Hematopoietic multipotent progenitor cell treated with erythropoietin and hydrocortisone succinate and interleukin-3 and kit ligand, for 4 days (in vitro differentiated cells): ENCODE data around the gene CNTN5.
A peak's percentile ranks its signal among the peaks of the same experiment; 100 is the strongest.

Experiments
- DNase-seq: peaks from one replicate; pipeline ENCODE4 v3.0.0-alpha.2; 2015

CNTN5 gene

DNA sequence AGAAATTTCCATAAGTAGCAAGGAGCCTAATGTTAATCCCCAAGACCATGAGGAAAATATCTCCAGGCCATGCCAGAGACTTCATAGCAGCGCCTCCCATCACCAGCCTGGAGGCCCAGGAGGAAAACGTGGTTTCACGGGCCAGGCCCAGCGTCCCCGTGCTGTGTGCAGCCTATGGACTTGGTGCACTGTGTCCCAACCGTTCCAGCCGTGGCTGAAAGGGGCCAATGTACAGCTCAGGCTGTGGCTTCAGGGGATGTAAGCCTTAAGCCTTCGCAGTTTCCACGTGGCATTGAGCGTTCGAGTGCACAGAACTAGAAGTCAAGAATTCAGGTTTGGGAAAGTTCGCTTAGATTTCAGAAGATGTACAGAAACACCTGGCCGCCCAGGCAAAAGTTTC lies 510.7 kb downstream of the CNTN5 start:
- DNase-seq, result no peak

- DNase-seq, result no peak
Observed at GRCh38 chr11:99534812-99535211, 514.1 kb downstream of the CNTN5 start.

DNA sequence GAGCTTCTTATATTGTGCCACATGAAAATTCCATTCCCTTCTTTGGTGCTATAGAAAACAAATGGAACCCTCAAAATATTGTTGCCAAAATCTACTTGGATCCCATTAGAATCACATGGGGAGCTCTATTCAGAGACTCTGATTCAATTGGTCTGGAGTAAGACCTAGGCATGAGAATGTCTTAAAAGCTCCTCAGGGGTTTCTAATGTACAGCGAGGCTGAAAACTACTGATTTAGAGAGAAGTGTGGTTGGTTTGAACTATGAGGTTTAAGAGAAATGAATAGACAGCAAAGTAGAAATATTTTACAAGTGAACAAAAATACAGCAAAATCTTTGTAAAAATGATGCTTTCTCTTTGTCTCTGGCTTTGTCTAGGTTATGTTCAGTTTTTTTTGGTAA lies 514.7 kb downstream of the CNTN5 start:
- no peak for DNase-seq

GRCh38 chr11:99535819-99536218 lies 515.1 kb downstream of the CNTN5 start:
- DNase-seq, result no peak

DNA sequence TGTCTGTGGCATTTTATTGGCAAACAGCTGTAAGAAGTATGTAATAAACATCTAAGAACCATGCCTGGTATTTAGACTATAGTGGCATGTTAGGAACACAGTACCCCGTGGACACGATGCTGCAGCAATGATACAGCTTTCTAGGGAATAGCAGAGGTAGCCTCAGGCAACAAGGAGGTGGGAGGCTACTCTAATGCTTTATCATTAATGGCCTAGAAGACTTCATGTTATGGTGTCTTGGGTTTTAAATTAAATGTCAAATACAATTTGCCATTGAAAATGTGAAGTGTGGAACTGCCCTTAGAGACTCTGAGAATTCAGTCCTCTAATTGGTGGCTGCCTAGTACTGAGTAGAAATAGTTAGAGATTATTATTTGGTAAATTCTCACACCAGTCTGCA lies 516.9 kb downstream of the CNTN5 start:
- no peak for DNase-seq

- no peak for DNase-seq
Observed at GRCh38 chr11:99545616-99546015, 524.9 kb downstream of the CNTN5 start.

GRCh38 chr11:99548264-99548663 lies 527.5 kb downstream of the CNTN5 start:
- DNase-seq, result no peak

DNA sequence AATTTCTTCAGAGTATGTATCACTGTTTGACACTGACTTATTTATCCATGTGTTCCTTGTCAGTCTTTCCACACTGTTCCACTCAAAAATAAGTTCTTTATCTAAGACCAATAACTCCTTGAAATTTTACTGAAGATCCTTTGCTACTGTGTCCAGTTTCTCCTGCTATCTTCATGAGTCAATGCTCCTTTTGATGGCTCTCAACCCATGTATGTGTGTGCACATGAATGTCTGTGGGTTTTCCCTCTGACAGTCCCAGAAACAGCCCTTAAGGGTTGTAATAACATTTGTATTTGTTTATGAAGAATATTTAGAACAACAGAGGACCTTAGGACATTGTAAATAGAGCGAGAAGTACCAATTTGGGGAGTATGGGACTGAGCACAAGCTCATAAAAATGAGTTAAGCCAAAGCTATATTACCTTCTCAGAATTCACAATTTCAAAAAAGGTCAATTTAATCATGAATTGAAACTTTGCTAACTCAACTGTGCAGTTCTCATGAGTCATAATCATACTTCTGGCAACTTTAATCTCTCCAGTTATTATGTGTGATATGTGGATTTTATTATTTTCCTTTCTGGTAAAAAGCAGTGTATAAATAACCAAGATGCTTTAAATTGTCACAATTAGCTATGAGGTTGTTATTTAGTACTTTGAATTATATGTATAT lies 533.6 kb downstream of the CNTN5 start:
- DNase-seq, result no peak

- DNase-seq, result no peak
Observed at GRCh38 chr11:99555486-99555885, 534.7 kb downstream of the CNTN5 start.

DNA sequence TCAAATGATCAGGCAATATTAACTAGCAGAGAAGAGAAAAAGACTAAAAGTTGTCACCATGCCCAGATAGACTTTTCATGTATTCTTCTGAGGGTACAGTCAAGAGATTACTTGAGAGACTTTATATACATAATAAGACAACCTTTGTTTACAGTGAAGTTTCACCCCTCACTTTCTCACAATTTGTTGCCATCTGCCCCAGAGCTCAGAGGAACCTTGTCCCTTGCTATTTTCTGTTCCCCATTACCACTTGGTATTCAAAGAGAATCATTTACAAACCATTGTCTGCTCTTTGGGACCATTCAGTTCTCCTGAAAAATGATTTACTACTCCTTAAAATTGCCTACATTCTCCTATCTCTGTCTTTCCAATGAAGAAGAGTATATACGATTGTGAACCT lies 544.6 kb downstream of the CNTN5 start:
- no peak for DNase-seq

DNA sequence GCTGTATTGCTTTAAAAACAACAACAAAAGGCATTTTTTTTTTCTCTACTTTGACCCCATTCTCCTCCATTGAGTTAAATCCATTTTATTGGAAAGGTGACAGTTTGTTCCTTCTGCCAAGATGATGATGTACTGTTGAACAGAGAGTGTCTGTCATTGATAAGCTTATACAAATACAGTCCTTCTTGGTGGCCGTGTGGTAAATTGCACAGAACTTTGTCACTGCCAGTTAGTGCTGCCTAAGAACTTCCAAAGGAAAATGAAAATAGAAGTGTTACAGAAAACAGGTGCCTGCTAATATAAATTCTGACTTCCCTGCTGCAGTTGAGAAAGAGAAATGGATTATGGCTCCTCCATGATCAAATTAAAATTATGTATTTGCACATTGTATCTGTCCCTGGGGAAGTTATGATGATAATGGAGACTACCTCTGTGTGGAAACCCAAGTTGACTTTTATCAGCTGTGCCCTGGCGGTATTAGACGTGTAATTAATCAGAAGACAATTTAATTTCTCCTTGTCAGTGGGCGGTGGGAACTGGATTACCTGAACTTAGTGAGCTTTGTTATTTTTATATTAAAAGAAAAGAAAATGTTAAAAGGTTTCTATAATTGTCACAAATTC lies 546.7 kb downstream of the CNTN5 start:
- no peak for DNase-seq

DNA sequence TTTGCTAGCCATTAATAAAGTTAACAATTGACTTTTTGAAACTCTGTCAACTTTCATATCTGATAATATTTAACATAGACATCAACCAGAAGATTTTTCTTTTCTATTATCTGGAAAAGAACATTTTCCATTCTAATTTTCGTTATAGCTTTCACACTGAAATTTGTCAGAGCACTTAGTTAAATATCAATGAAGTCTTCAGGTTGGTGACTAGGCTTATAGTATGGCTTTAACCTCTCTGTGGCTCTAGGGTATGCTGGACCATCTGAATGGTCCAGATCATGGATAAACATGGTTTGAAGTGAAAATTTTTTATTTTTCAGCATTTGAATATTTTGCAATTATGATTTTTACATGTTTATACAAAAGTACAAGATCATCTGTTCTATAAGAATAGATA lies 548.1 kb downstream of the CNTN5 start:
- DNase-seq, result no peak

DNA sequence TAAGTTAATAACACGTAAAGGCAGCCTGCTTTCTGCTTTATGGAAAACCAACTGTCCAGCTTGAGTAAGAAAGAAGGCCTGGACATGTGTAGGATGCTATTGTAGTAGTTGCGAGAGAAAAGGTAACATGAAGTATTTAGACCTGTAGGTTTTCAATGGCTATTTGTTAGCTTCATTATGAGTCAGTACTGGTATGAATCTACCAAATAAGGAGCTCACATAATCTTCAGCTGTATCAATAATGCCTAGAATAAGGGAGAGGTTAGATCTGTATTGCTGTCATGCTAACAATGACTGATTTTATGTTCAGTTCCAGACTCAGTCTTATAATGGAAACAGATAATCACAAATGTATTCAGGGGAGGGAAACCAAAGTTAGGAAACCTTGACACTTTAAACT lies 550.3 kb downstream of the CNTN5 start:
- no peak for DNase-seq

- DNase-seq, result no peak
Observed at GRCh38 chr11:99584830-99585229, 564.1 kb downstream of the CNTN5 start.

DNA sequence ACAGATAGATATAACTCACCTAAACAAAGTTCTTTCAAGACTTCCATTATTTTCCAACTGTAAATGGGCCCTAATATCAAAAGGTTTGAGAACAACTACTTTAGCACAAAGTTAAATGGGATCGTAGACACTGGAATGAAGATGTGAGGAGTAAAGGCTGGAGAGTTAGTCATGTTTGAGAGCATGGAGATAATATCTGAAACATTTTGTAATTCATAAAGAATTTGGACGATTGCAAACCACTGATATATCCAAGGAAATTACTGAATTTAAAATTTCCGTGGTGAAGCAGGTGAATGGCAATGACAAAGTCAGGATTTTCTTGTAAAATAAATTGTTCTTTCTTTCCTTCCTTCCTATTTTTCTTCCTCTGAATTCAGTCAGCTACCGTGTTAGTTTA lies 564.9 kb downstream of the CNTN5 start:
- no peak for DNase-seq

- DNase-seq, result no peak
Observed at GRCh38 chr11:99589771-99590170, 569.0 kb downstream of the CNTN5 start.

- DNase-seq, result no peak
Observed at GRCh38 chr11:99592266-99592665, 571.5 kb downstream of the CNTN5 start.

- DNase-seq, result no peak
Observed at GRCh38 chr11:99593197-99593596, 572.4 kb downstream of the CNTN5 start.

DNA sequence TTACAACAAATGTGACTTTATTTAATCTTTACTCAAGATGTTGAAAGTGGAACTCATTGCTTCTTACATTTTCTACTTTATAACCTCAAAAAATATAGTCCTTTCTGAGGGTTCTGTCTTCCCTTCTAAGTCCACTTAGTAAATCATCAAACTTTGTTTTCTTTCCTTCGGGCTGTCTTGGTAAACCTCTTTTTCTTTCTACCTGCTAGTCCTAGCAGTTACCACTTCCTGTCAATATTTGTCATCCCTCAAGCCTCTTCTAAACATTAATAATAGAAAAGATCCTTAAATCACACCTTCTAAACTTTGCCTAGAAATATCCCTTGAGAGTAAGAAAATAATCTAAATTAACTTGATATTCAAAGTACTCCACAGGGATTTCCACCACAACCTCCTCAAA lies 580.4 kb downstream of the CNTN5 start:
- DNase-seq, result no peak

- DNase-seq, result no peak
Observed at GRCh38 chr11:99614352-99614751, 593.6 kb downstream of the CNTN5 start.

DNA sequence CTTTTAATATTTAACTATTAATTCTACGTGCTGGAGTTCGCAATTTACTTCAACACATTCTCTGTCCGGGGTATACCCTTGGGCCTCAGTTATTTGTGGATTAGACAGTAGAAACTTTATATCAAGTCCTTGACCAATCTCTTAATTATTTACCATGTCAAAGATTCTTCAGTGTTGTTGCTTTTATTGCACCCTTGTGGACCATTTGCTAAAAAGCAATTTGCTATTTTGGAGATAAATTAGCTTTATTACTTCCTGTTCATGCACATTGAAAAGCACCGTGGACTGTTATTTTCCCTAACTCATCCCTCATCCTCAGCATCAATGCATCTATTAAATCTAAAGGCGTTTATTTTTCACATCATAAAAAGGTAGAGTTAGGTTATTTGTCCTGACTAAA lies 609.9 kb downstream of the CNTN5 start:
- no peak for DNase-seq

DNA sequence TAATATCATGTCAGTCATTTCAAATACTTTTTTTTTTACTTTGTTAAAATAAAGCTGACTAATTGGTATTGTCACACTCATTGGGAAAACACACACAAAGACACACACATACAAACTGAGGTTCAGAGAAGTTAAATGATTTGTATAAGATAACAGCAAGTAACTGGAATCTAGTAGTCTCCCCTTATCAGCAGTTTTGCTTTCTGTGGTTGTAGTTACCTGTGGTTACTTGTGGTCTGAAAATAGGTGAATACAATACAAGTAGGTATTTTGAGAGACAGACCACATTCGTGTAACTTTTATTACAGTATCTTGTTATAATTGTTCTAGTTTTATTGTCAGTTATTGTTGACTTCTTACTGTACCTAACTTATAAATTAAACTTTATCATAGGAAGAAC lies 610.9 kb downstream of the CNTN5 start:
- DNase-seq, result no peak

GRCh38 chr11:99632969-99633368 lies 612.2 kb downstream of the CNTN5 start:
- DNase-seq, result peak; percentile 1

GRCh38 chr11:99634581-99634980 lies 613.8 kb downstream of the CNTN5 start:
- no peak for DNase-seq

DNA sequence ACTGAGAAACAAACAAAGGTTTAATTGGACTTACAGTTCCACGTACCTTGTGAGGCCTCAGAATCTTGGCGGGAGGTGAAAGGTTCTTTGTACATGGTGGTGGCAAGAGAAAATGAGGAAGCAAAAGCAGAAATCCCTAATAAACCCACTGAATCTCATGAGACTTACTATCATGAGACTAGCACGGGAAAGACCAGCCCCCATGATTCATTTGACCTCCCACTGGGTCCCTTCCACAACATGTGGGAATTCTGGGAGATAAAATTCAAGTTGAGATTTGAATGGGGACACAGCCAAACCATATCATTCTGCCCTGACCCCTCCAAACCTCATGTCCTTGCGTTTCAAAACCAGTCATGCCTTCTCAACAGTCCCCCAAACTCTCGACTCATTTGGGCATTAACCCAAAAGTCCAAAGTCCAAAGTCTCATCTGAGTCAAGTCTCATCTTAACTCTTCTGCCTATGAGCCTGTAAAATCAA lies 617.4 kb downstream of the CNTN5 start:
- no peak for DNase-seq
